GM19239 (cell line): ENCODE measurements around the gene THAP5.

ENCODE experiments used
- DNase-seq: peaks from one replicate; pipeline ENCODE4 v3.0.0; 2011; ENCODE audit warnings: low spot score; ENCODE audit not compliant: insufficient read length
- FAIRE-seq: peaks from 2 replicates; lab custom pipeline; 2011; peaks lifted over from hg19 to GRCh38; lab: Jason Lieb, UNC

THAP5 gene, protein sequence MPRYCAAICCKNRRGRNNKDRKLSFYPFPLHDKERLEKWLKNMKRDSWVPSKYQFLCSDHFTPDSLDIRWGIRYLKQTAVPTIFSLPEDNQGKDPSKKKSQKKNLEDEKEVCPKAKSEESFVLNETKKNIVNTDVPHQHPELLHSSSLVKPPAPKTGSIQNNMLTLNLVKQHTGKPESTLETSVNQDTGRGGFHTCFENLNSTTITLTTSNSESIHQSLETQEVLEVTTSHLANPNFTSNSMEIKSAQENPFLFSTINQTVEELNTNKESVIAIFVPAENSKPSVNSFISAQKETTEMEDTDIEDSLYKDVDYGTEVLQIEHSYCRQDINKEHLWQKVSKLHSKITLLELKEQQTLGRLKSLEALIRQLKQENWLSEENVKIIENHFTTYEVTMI

DNA sequence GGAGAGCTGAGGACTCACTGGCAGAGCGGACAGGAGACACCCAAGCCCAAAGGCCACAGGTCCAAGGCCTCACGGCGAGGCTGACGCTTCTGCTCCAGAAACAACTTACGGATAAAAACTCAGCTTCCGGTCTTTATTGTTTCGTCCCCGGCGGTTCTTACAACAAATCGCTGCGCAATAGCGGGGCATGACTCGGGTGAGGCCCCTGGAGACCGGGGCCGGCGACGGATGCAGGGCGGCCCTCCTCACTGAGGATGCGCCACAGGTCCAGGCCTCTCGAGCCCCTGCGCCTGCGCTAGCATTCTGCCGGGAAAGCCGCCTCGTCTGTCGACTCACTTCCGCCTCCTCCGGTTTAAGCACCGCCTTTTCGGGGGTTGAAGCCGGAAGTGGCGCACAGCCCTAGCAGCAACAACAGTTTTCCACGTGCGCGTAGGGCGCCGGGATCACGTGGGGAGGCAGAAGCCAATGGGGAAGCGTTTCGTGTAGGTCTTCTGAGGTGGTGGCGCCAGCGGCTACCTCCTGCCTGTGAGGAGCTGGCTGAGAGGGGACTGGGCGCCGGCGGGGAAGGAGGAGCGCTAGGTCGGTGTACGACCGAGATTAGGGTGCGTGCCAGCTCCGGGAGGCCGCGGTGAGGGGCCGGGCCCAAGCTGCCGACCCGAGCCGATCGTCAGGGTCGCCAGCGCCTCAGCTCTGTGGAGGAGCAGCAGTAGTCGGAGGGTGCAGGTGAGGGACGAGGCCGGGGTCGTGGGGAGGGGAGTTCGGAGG lies at the start of gene THAP5, which contains the start of gene DNAJB9:
THAP5 (minus strand) TSS at position 326 of the 765 bp plus-strand sequence; CDS start at position 189, 137 bp downstream.
DNAJB9 (plus strand) TSS at position 494 of the 765 bp plus-strand sequence. CDS start 1,853 bp downstream, outside the sequence.
- DNase-seq (peak; percentile 87), FAIRE-seq (peak; percentile 99)

DNA sequence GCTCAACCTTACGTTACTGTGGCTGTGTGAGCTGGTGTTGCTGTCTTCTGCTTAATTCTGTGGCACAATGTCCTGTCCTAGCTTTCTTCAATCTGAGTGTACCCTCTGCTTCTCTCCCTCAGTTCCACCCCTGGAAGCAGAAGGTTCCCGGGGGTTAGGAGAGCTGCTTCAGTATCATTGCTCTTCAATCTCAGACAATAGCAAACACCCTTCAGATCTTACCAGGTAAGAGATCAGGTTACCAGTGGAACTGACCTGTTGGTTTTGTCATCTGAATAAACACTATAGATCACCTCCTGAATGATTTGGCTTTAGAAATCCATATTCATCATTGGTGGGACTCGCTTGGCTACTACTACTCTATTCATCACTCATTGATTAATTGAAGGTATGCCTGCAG lies 48.5 kb upstream of the THAP5 start:
- DNase-seq (no peak), FAIRE-seq (no peak)

DNA sequence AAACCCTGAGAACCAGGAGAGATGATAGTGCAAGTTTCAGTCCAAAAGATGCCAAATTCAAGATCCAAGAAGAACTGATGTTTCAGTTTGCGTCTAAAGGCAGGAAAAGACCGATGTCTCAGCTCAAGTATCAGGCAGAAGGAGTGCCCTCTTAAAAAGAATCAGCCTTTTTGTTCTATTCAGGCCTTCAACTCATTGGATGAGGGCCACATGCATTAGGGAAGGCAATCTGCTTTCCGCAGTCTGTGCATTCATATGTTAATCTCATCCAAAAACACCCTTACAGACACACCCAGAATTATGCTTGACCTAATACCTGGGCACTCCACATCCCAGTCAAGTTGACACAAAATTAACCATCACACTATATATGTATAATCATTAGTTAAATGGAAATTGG lies 45.4 kb upstream of the THAP5 start:
- no peak for FAIRE-seq

DNA sequence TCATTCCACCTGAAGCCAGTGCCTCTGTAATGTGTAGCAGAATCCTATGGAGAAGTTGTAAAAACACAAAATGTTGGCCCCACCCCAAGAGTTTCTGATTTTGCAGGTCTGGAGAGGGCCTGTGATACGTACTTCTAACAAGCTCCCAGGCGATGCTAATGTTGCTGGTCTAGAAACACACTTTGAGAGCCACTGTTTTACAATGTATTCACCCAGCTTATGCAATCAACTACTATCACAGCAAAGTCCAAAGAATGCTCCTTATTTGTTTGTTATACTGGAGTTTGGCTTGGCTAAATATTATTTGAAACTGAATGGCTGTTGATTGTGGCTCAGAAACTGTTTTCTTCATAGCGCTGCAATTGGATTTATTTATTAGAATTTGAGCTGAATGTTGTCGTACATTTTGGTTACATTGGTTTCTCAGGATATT lies 44.5 kb upstream of the THAP5 start:
- FAIRE-seq (no peak), DNase-seq (no peak)

More for the DNA sequence above, 45.4 kb upstream of the THAP5 start:
- no peak for DNase-seq

DNA sequence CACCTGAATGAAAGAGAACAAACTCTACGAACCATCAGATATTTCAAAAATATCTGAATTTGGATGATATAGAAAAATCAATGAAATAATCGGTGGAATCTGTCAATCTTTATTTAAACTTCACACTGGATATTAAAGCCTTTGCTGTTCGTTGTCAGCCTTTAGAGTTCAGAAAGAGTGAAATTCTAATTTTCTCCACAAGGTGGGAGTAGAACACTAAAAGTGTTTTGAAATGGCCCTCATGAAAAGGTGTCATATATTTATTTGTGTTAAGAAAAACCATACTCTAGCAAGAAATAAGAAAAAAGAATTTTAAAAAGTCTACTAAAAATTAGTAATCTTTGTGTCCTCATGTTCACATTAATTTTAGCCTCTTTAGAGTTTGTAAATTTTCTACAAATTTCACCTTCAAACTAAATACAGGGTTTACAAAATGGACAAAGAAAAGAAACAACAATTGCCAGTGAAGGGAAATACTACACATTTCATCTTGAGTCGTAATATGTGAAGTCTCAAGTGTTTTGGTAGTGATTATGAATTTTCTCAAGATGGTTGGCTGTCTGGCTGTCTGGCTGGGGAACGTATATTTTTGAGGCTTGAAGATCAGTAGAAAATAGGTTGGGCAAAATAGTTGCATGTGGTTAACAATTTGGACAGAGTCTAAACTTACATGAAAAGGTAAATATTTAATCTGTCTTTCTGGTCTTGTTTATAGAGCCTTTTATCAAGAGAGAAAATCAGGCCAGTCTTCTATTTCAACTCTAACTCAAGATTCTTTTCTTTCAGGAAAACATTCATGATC lies 43.8 kb upstream of the THAP5 start:
- FAIRE-seq (peak; percentile 73), DNase-seq (peak; percentile 8)

DNA sequence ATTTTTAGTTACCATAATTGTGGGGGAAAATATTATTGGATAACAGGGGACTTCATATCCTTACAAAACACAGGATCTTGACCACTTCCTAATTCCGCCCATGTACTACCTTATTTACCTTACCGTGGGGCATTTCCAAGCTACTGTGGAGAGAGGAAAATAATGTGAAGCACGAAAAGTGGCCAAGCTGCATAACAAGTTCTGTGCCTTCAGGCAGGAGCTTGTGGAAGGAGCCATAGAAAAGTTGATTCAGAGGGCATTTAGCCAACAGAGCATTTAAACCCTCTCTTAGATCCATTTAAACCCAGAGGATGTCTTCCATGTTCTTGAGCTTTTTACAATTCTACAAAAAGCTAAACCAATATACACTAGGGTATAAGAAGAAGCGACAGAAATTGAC lies 41.8 kb upstream of the THAP5 start:
- no peak for FAIRE-seq

DNA sequence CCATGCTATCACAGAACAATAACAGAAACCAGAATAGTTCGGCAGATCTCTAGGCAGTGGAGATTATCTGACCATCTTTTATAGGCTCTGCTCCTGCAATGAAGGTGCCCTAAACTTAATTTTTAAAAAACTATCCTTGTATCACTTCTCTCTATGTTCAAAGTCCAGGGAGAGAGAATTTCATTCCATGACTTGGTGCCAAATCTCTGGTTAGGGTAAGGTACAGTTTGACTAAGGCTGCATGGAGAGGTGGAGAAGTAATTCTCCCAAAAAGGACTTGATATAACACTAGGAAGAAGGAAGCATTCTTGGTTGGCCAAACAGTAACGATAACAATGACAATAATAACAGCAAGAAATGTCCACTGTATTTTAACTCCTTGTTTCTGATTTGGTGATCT lies 40.1 kb upstream of the THAP5 start:
- DNase-seq (no peak), FAIRE-seq (no peak)

More for the DNA sequence above, 41.8 kb upstream of the THAP5 start:
- no peak for DNase-seq

DNA sequence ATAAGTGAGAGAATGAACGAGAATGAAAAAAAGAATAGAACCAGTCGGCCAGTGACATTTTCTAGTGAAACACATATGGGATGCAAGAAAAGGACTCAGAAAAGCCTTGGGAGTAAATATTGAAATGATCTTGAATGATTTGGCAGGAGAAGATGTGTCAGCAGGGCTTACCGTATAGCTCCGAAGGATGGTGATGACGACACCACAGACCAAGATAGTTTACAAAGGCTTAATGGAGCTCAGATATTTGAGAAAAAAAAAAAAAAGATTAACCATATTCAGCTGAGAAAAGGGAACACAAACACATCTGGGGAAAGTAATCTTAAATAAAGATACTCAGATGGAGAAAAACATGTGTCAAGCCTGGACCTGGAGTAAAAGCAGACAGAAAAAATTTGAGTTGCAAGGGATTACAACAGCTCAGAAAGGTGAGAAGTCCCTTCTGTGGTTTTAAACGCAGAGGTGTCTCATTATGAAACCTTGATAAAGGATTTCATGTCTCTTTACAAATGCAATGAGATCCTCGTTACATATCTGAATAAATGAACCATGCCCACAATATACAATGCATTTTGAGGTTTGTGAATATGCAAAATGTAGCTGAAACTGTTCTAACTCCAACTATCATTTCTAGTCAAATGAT lies 36.2 kb upstream of the THAP5 start:
- DNase-seq = no peak
- FAIRE-seq = no peak

DNA sequence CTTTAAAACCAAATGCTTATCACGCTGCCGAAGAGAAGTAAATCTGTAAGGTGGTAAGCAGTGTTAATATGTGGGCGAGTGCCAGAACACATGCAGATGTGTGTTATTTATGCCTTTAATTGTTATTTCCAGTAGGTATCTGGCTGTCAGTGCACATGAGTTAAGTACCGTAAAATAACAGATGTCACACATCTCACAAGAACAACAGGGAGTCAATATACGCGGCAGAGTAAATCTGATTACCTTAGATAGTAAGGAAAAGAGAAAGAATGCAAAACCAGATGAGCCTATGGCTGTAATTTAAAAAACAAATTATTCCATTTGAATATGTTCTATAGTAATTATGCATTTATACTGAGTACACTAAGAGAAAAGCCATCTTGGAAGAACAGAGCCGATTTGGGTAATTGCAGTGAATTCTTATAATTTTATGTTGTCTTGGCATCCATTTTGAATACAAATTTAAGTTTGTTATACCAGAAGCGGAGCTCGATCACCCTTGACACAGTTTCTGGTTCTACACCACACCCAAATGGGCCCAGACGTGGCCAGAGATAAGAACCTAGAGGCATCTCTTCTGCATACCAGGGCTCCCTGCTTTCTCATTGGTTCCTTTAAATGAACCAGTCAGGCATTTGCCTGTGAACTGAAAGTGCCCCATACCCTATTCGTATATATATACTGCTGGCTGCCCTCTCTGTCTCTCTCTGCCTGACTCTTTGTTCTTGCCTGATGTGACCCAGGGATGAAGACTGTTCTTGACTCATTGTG lies 35.0 kb upstream of the THAP5 start:
- FAIRE-seq (no peak), DNase-seq (no peak)

DNA sequence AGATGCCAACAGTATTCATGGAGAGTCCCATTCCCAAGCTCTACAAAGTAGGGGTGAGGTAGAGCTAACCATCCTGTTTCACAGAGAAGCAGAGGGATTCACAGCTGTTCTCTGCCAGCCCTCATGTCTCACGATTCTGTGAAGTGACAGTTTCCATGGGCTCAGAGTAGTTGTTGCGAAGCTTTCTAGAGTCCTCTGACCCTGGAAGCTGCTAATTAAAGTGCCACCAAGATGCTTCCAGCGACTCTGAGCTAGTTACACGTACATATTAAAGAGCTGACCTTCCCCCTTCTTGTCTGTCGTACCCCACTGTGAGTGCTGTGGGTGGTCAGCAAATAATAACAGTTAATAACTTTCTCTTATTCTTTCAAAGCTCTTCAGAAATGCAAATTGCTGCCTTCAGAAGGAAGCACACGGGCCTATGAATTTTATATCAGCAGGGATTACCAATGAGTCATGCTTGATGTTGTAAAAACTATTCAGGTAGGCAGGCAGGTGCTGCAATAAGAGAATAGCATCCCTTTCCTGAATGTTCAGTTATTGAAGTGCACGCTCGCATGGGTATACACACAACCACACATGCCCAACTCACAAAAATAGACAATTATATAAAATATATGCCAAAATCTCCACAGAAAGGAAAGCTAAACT lies 34.3 kb upstream of the THAP5 start:
- FAIRE-seq (no peak), DNase-seq (no peak)

DNA sequence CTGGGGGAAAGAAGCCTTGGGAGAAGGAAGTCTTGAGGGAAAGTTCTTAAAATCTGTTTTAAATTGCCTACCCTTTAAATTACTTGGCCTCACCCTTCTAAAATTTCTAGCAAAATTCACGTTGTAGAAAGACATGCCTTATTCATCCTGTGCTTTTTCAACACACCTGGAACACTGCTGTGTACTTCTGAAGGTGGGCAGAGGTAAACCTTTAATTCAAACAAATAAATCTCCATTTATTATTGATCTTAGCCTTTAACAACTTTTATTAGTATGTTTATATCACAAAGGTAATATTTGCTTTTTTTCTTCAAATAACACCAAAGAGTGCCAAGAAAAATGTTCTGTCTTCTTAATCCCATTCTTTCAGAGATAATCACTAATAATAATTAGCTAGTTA lies 30.9 kb upstream of the THAP5 start:
- FAIRE-seq (no peak), DNase-seq (no peak)

DNA sequence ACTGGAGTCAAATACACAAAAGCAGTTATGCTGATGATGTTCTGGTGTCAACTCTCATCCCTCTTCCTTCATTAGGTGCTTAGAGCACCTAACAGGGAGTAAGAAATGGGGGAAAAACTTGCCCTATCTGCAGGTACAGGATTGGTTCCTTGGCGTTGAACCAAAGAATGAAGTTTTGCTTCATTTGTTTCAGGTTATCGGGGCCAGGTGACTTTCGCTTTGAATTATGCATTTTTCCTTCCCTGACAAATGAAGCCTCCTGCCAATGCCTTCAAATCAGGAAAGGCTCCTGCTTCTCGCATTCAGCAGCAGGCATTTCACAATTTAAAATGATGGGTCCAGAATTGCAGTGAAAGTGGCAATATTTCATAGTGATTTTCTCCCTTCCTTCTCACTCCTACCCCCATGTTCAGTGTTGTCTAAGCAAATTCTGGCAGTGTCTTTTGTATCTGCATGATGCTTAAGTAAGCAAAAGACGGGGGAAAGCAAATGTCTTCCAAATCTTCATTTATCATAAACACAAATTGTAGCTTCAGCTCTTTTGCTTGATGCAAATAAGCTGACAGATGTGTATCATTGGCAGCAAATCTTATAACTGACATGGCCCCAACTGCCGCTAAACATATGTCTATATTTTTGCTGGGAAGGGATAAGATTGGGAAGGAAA lies 29.5 kb upstream of the THAP5 start:
- no peak for DNase-seq
- FAIRE-seq = no peak

DNA sequence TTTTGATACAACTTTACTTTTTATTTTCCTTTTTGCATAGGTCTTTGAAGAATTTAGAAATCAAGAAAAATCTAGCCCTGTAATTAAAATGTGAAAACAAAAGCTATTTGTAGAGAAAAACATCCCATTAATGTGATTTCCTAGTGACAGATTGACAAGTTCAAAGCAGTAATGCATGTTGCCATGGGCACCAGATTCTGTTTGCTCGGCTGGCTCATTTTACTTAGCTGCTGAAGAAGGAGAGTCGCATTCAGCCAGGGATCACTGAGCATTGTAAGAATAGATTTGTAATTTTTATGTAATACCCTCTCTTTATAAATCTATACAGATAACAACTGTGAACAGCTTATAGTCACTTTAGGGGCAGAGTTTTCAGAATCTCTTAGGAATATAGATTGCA lies 28.6 kb upstream of the THAP5 start:
- FAIRE-seq = no peak
- no peak for DNase-seq

DNA sequence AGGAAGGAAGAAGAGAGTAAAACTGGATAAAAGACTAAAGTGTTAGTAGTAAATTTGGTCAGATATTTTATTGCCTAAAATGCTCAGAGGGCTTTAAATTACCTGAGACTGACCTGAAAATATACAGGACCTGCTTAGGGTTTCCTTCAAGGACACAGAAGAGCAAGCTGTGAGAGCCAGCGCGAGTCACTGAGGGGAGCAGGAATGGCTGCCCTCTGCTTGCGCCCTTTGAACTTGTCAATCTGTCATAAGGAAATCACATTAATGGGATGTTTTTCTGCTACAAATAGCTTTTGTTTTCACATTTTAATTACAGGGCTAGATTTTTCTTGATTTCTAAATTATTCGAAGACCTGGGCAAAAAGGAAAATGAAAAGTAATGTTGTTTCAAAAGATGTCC lies 27.1 kb upstream of the THAP5 start:
- DNase-seq (no peak), FAIRE-seq (no peak)

DNA sequence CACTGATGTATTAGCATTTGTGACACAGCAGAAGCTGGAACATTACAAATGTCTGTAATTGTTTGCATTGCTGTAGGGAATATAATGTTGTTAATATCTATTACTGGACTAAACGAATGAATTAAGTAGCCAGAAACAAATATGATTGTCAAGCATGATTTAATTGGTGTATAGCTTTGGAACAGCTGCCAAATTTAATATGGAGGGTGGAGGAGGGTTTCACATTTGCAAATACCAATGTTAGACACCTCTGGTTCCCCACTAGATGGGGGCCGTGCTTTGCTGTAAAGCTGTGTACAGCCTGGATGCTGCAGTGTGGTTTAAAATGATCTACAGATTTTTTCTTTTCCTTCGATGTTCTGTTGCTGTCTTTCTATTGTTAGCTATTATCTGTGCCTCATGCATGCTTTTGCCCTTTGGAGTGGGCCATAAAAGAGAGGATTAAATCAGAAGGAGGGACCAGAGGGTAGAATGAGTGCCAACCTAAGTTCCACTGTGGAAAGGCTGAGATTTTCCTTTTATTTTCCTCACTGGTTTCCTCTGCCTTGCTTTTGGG lies 23.2 kb upstream of the THAP5 start:
- no peak for FAIRE-seq
- no peak for DNase-seq

DNA sequence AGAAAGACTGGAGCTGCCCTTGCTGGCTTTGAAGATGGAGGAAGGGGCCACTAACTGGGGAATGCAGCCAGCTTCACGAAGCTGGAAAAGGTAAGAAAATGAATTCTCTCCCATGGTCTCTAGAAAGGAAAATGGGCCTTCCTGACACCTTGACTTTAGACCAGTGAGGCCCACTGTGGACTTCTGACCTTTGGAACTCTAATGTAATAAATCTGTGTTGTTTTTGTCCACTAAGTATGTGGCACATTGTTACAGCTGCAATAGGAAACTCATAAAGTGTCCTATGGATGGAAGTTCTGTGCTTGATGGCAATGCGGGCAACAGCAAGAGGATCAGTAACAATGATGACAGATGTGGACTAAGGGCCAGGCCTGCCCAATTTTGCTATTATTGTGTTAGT lies 21.1 kb upstream of the THAP5 start:
- FAIRE-seq (no peak), DNase-seq (no peak)

DNA sequence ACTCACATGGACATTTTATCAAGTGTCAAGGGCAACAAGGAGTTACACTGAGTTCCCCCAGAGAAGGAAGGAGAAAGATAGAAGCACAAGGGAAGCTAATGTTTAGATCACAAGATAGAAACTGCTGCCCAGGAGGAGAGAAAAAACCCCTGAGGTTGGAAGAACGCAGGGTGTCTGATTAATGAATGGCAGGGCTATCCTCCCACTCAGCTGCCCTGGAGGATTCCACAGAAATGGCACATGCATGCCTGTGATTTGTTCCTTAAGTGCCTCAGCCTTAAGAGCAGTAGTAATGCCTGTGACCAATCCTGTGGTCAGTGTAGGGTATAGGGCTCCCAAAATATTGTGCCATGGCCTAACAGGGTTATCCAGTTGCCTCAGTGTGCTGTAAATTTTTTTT lies 20.4 kb upstream of the THAP5 start:
- FAIRE-seq (no peak), DNase-seq (no peak)

DNA sequence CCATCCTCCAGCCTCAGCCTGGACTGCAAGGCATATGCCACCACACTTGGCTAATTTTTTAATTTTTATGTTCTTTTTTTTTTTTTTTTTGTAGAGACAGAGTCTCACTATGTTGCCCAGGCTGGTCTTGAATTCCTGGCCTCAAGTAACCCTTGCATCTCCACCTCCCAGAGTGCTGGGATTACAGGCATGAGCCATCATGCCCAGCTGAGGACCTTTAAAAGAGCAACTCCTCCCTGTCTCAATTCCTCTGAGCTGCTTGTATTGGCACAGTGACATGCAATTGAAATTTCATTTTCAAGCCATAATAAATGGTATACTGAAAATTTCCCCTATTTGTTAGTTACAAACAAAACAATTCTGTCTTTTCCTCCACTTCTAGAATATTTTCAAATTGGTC lies 19.7 kb upstream of the THAP5 start:
- no peak for FAIRE-seq
- no peak for DNase-seq
